Body of pancreas (tissue), 4 donors: ENCODE measurements around the gene CUEDC1.

Source experiments
- POLR2A ChIP-seq, 3 donors: fragments of 450-650 bp; IDR thresholded peaks; one replicate each; pipeline ENCODE4 v1.6.1; 2016; ENCODE audit warnings: antibody characterized with exemption in 3 of 3, mild to moderate bottlenecking in 2 of 3
- TF ChIP-seq, protein P1 (sequence below), 7 experiments: fragments of 450-650 bp in 4 of 7; fragments of 200-600 bp in 3 of 7; sonication (generic) in 3 of 7; IDR thresholded peaks; one replicate each; pipeline ENCODE4 v1.5.1; 2016 to 2019; ENCODE audit warnings: antibody characterized with exemption in 7 of 7

DNA sequence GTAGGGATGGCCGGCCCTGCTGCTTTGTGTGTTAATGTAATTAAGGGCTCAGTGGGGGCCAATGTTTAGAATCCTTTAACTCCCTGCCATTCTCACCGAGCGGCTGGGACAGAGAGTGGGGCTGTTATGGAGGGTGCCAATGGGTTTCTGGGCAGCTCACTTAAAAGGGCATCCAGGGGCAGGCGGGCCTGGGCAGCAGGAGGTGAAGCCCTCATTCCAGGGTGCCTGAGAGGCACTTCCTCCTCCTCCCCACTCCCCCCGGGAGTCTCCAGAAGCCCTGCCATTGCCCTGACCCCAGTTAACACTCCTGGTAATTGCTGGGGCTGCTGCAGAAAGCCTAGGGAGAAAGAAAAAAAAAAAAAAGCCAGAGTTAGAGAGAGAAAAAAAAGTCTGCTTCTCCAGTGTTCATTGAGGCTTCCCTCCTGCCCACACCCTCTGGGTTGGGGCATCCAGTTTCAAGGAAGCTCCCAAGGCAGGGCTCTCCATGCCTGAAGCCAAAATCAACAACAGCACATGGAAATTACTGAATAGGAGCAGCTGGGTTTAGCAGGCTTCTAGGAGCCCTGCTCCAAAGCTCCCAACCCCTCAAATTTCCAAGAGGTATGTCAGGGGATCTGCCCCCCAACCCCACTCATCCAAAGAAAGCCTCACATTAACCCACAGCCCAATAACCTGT is 28.0 kb downstream of the CUEDC1 start:
- TF ChIP-seq, protein P1, sequence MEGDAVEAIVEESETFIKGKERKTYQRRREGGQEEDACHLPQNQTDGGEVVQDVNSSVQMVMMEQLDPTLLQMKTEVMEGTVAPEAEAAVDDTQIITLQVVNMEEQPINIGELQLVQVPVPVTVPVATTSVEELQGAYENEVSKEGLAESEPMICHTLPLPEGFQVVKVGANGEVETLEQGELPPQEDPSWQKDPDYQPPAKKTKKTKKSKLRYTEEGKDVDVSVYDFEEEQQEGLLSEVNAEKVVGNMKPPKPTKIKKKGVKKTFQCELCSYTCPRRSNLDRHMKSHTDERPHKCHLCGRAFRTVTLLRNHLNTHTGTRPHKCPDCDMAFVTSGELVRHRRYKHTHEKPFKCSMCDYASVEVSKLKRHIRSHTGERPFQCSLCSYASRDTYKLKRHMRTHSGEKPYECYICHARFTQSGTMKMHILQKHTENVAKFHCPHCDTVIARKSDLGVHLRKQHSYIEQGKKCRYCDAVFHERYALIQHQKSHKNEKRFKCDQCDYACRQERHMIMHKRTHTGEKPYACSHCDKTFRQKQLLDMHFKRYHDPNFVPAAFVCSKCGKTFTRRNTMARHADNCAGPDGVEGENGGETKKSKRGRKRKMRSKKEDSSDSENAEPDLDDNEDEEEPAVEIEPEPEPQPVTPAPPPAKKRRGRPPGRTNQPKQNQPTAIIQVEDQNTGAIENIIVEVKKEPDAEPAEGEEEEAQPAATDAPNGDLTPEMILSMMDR (IDR thresholded peaks at IDR 0.05) = no peak
- no peak for TF ChIP-seq POLR2A (IDR thresholded peaks at IDR 0.05)
